Endothelial cell (in vitro differentiated cells): ENCODE measurements around the gene MINDY3. TPM values are rescaled to one million over a fixed set of nuclear protein-coding genes. Genes with fewer than 3 reads are reported as not detected.

Experiments used
- DNase-seq: peaks from one replicate; pipeline ENCODE4 v3.0.0; 2021; ENCODE audit warnings: low spot score
- H3K27ac Mint-ChIP-seq: one replicate; pipeline ENCODE4 v1.8.0; 2021; ENCODE audit warnings: mixed read lengths, inconsistent platforms; ENCODE audit not compliant: unreplicated experiment
- H3K27me3 Mint-ChIP-seq: one replicate; pipeline ENCODE4 v1.8.0; 2021; ENCODE audit warnings: mild to moderate bottlenecking, moderate library complexity, mixed read lengths, inconsistent platforms; ENCODE audit not compliant: unreplicated experiment
- H3K36me3 Mint-ChIP-seq: one replicate; pipeline ENCODE4 v1.8.0; 2021; ENCODE audit warnings: mild to moderate bottlenecking, low read depth, mixed read lengths, inconsistent platforms; ENCODE audit not compliant: unreplicated experiment
- H3K4me1 Mint-ChIP-seq: one replicate; pipeline ENCODE4 v1.8.0; 2021; ENCODE audit warnings: mild to moderate bottlenecking, mixed read lengths, inconsistent platforms; ENCODE audit not compliant: unreplicated experiment
- H3K4me3 Mint-ChIP-seq: one replicate; pipeline ENCODE4 v1.8.0; 2021; ENCODE audit warnings: mild to moderate bottlenecking, mixed read lengths, inconsistent platforms; ENCODE audit not compliant: unreplicated experiment
- H3K9me3 Mint-ChIP-seq: one replicate; pipeline ENCODE4 v1.8.0; 2021; ENCODE audit warnings: mixed read lengths, inconsistent platforms; ENCODE audit not compliant: unreplicated experiment
- CTCF ChIP-seq: fragments of 200-600 bp; sonication (generic); IDR thresholded peaks from one replicate; pipeline ENCODE4 v1.5.0; 2021; ENCODE audit warnings: antibody characterized with exemption; ENCODE audit not compliant: unreplicated experiment
- total RNA-seq: library from RNA; stranded (reverse); fragmentation: NEBNext Ultra II Directional; extraction: Animal tissue kit (Norgen Biotek cat#: 25700); gene quantifications from one replicate; pipeline ENCODE4 v1.2.1, GENCODE V29; 2021; ENCODE audit not compliant: unreplicated experiment

MINDY3 gene
- total RNA-seq, 1 donor from 2014 or later: 26.1 TPM

GRCh38 chr10:15737656-15738055, 122.7 kb downstream of the MINDY3 start:
- H3K36me3 Mint-ChIP-seq: no peaks in the 10 kb centered on the region
- TF ChIP-seq CTCF: no peak
- H3K4me1 Mint-ChIP-seq: no peaks in the 10 kb centered on the region
- DNase-seq: no peak
- H3K4me3 Mint-ChIP-seq: no peak overlapping the region
- no peak overlapping the region for H3K27ac Mint-ChIP-seq
- peaks cover 4% of the 10 kb centered on the region for H3K27me3 Mint-ChIP-seq
- no peaks in the 10 kb centered on the region for H3K9me3 Mint-ChIP-seq

GRCh38 chr10:15735763-15736162, 124.5 kb downstream of the MINDY3 start:
- no peak overlapping the region for H3K4me3 Mint-ChIP-seq
- TF ChIP-seq CTCF: no peak
- no peak for DNase-seq
- H3K4me1 Mint-ChIP-seq: no peaks in the 10 kb centered on the region
- H3K27me3 Mint-ChIP-seq: peaks cover 4% of the 10 kb centered on the region
- no peaks in the 10 kb centered on the region for H3K36me3 Mint-ChIP-seq
- H3K9me3 Mint-ChIP-seq: no peaks in the 10 kb centered on the region
- H3K27ac Mint-ChIP-seq: no peak overlapping the region

- H3K4me1 Mint-ChIP-seq: no peaks in the 10 kb centered on the region
- no peak overlapping the region for H3K4me3 Mint-ChIP-seq
- H3K27me3 Mint-ChIP-seq: no peaks in the 10 kb centered on the region
- H3K36me3 Mint-ChIP-seq: no peaks in the 10 kb centered on the region
- no peak for DNase-seq
- H3K9me3 Mint-ChIP-seq: no peaks in the 10 kb centered on the region
- TF ChIP-seq CTCF: no peak
- no peak overlapping the region for H3K27ac Mint-ChIP-seq
These were observed 130.0 kb downstream of the MINDY3 start for GRCh38 chr10:15730341-15730740.

- H3K4me1 Mint-ChIP-seq: no peaks in the 10 kb centered on the region
- no peaks in the 10 kb centered on the region for H3K27me3 Mint-ChIP-seq
- H3K9me3 Mint-ChIP-seq: no peaks in the 10 kb centered on the region
- DNase-seq: no peak
- no peaks in the 10 kb centered on the region for H3K36me3 Mint-ChIP-seq
- TF ChIP-seq CTCF: no peak
- no peak overlapping the region for H3K4me3 Mint-ChIP-seq
- H3K27ac Mint-ChIP-seq: no peak overlapping the region
These were observed 130.4 kb downstream of the MINDY3 start for GRCh38 chr10:15729890-15730289.

Other genes with a start within 250 kb of the MINDY3 start
- gene ITGA8, start 140.6 kb downstream of the MINDY3 start, total RNA-seq: 0.51 TPM